Activated T-helper 17 cell treated with anti-CD3 and anti-CD28 coated beads, Interleukin-2, amount 50 U/mL, for 72 hours (primary cell): ENCODE results near the gene COP1. TPM values are rescaled to one million over a fixed set of nuclear protein-coding genes. Genes with fewer than 3 reads are reported as not detected.

Experiments used
- ATAC-seq: fragments of 150-1000 bp; cut with Tn5 transposase; replicated peaks from 2 replicates; pipeline ENCODE4 v1.10.0; 2021; ENCODE audit warnings: mild to moderate bottlenecking, moderate library complexity
- H3K27ac Mint-ChIP-seq: one replicate; pipeline ENCODE4 v1.8.0; 2022; ENCODE audit warnings: mixed read lengths
- H3K27me3 Mint-ChIP-seq: one replicate; pipeline ENCODE4 v1.8.0; 2022; ENCODE audit warnings: mixed read lengths
- H3K36me3 Mint-ChIP-seq: one replicate; pipeline ENCODE4 v1.8.0; 2022; ENCODE audit warnings: low read depth, mild to moderate bottlenecking, mixed read lengths
- H3K4me1 Mint-ChIP-seq: one replicate; pipeline ENCODE4 v1.8.0; 2022; ENCODE audit warnings: mixed read lengths
- H3K4me3 Mint-ChIP-seq: one replicate; pipeline ENCODE4 v1.8.0; 2022; ENCODE audit warnings: mild to moderate bottlenecking, mixed read lengths
- H3K9me3 Mint-ChIP-seq: one replicate; pipeline ENCODE4 v1.8.0; 2022; ENCODE audit warnings: mixed read lengths
- total RNA-seq, 2 donors: library from RNA; stranded (reverse); gene quantifications; one replicate each; pipeline ENCODE4 v1.2.3, GENCODE V29; 2022

The COP1 gene
- total RNA-seq, 2 donors from 2014 or later: 42.0 to 43.8 TPM

- H3K4me1 Mint-ChIP-seq: no peaks in the 10 kb centered on the region
- no peak for ATAC-seq
- no peaks in the 10 kb centered on the region for H3K27me3 Mint-ChIP-seq
- H3K36me3 Mint-ChIP-seq: peaks cover 5% of the 10 kb centered on the region
- H3K4me3 Mint-ChIP-seq: no peak overlapping the region
- H3K9me3 Mint-ChIP-seq: peaks cover 8% of the 10 kb centered on the region
- H3K27ac Mint-ChIP-seq: no peak overlapping the region
Observed at GRCh38 chr1:175918364-175918801, 288.7 kb downstream of the COP1 start.

- Mint-ChIP-seq H3K27ac (no peak overlapping the region), H3K4me3 (no peak overlapping the region), H3K27me3 (no peaks in the 10 kb centered on the region), H3K9me3 (peaks cover 22% of the 10 kb centered on the region), H3K4me1 (no peaks in the 10 kb centered on the region), H3K36me3 (peaks cover 5% of the 10 kb centered on the region)
- no peak for ATAC-seq
Observed at GRCh38 chr1:175914115-175914514, 293.0 kb downstream of the COP1 start.

DNA sequence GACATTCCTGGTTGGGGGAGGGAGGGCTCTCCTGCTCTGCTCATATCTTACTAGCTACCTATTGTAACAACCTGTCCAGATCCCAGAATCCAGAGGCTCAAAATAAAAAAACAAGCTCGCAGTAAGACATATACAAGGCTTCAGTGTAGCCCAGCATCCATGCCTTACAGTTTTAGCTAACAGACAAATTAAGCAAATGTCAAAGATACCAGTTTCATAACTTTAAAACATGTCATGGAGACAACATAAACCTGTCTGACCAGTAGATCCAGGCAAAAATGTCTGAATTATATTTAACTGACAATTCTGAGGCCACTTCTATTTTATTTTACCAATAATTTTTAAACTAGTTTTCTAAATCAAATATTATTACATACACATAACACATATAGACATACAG is 295.9 kb downstream of the COP1 start:
- H3K9me3 Mint-ChIP-seq: peaks cover 16% of the 10 kb centered on the region
- no peak overlapping the region for H3K27ac Mint-ChIP-seq
- H3K36me3 Mint-ChIP-seq: peaks cover 5% of the 10 kb centered on the region
- no peaks in the 10 kb centered on the region for H3K27me3 Mint-ChIP-seq
- no peak overlapping the region for H3K4me3 Mint-ChIP-seq
- no peak for ATAC-seq
- H3K4me1 Mint-ChIP-seq: no peaks in the 10 kb centered on the region

DNA sequence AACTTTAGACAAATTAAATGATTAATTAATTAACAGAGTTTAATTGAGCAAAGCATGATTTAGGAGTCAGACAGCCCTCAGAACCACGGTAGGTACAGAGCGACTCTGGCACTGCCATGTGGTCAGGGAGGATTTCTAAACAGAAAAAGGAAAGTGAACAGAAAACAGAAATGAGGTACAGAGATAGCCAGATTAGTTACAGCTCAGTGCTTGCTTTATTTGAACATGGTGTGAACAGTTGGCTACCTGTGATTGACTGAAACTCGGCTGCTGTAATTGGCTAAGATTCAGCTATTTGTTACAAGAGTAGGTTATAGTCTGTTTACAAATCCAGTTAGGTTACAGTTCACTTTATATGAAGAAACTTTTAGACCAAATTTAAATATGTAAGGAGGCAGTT is 300.7 kb downstream of the COP1 start:
- no peak for ATAC-seq
- Mint-ChIP-seq H3K36me3 (peaks cover 5% of the 10 kb centered on the region), H3K9me3 (peaks cover 9% of the 10 kb centered on the region), H3K4me3 (no peak overlapping the region), H3K27me3 (no peaks in the 10 kb centered on the region), H3K27ac (no peak overlapping the region), H3K4me1 (no peaks in the 10 kb centered on the region)

- Mint-ChIP-seq H3K27ac (no peak overlapping the region), H3K36me3 (no peaks in the 10 kb centered on the region), H3K4me3 (no peak overlapping the region), H3K9me3 (no peaks in the 10 kb centered on the region), H3K27me3 (no peaks in the 10 kb centered on the region), H3K4me1 (no peaks in the 10 kb centered on the region)
- no peak for ATAC-seq
Observed at GRCh38 chr1:175904808-175905207, 302.3 kb downstream of the COP1 start.

GRCh38 chr1:175902281-175902680 is 304.8 kb downstream of the COP1 start:
- no peaks in the 10 kb centered on the region for H3K4me1 Mint-ChIP-seq
- no peak for ATAC-seq
- H3K27ac Mint-ChIP-seq: no peak overlapping the region
- no peak overlapping the region for H3K4me3 Mint-ChIP-seq
- no peaks in the 10 kb centered on the region for H3K27me3 Mint-ChIP-seq
- no peaks in the 10 kb centered on the region for H3K9me3 Mint-ChIP-seq
- no peaks in the 10 kb centered on the region for H3K36me3 Mint-ChIP-seq

GRCh38 chr1:175901076-175901836 is 305.8 kb downstream of the COP1 start:
- ATAC-seq: no peak
- Mint-ChIP-seq H3K27me3 (no peaks in the 10 kb centered on the region), H3K4me3 (no peak overlapping the region), H3K36me3 (no peaks in the 10 kb centered on the region), H3K27ac (no peak overlapping the region), H3K4me1 (no peaks in the 10 kb centered on the region), H3K9me3 (no peaks in the 10 kb centered on the region)

GRCh38 chr1:175900171-175900570 is 306.9 kb downstream of the COP1 start:
- ATAC-seq: no peak
- H3K9me3 Mint-ChIP-seq: no peaks in the 10 kb centered on the region
- H3K36me3 Mint-ChIP-seq: no peaks in the 10 kb centered on the region
- H3K4me1 Mint-ChIP-seq: no peaks in the 10 kb centered on the region
- no peaks in the 10 kb centered on the region for H3K27me3 Mint-ChIP-seq
- no peak overlapping the region for H3K27ac Mint-ChIP-seq
- H3K4me3 Mint-ChIP-seq: no peak overlapping the region

DNA sequence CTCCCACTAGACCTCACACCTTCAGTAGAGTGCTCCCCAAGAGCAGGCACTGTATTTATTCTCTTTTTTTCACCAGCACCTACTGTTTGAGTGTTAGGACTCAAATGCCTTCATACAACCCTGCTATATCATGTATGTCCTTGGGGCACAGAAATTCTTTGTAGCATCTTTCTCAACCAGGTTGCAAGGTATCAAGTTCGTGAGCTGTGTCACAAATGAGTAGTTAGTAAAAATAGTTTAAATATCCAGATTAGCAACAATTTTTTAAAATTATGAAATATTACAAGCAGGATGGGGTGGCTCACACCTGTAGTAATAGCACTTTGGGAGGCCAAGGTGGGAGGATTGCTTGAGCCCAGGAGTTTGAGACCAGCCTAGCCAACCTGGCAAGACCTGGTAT is 311.1 kb downstream of the COP1 start:
- no peak overlapping the region for H3K4me3 Mint-ChIP-seq
- no peaks in the 10 kb centered on the region for H3K36me3 Mint-ChIP-seq
- no peak overlapping the region for H3K27ac Mint-ChIP-seq
- no peak for ATAC-seq
- H3K4me1 Mint-ChIP-seq: no peaks in the 10 kb centered on the region
- H3K27me3 Mint-ChIP-seq: peaks cover 3% of the 10 kb centered on the region
- H3K9me3 Mint-ChIP-seq: no peaks in the 10 kb centered on the region
